Progenitor cell of endocrine pancreas (in vitro differentiated cells): Measurements from ENCODE around the gene MRI1. TPM values are rescaled to one million over a fixed set of nuclear protein-coding genes. Genes with fewer than 3 reads are reported as not detected.
"Not testable (repeated sequence)": the region's sequence is repeated elsewhere in the genome, so short reads cannot be mapped to it uniquely, and the experiment has no call there.

Experiments
- DNase-seq: peaks from one replicate; pipeline ENCODE4 v3.0.0; 2021; ENCODE audit warnings: low spot score; ENCODE audit not compliant: unreplicated experiment
- H3K27ac Mint-ChIP-seq: 2 replicates; pipeline ENCODE4 v1.8.0; 2021; ENCODE audit warnings: mild to moderate bottlenecking, moderate library complexity, mixed read lengths
- H3K27me3 Mint-ChIP-seq: 2 replicates; pipeline ENCODE4 v1.8.0; 2021; ENCODE audit warnings: mixed read lengths
- H3K36me3 Mint-ChIP-seq: 2 replicates; pipeline ENCODE4 v1.8.0; 2022; ENCODE audit warnings: mixed read lengths; ENCODE audit not compliant: insufficient read depth
- H3K4me1 Mint-ChIP-seq: 2 replicates; pipeline ENCODE4 v1.8.0; 2021; ENCODE audit warnings: low read depth, mixed read lengths
- H3K4me3 Mint-ChIP-seq: 2 replicates; pipeline ENCODE4 v1.8.0; 2021; ENCODE audit warnings: low read depth, mild to moderate bottlenecking, moderate library complexity, mixed read lengths
- H3K9me3 Mint-ChIP-seq: 2 replicates; pipeline ENCODE4 v1.8.0; 2021; ENCODE audit warnings: low read depth, mixed read lengths
- CTCF ChIP-seq: fragments of 200-600 bp; sonication (generic); IDR thresholded peaks from one replicate; pipeline ENCODE4 v1.5.0; 2021; ENCODE audit warnings: antibody characterized with exemption, mild to moderate bottlenecking; ENCODE audit not compliant: unreplicated experiment
- total RNA-seq: library from RNA; stranded (reverse); gene quantifications from 2 replicates; pipeline ENCODE4 v1.2.1, GENCODE V29; 2021

MRI1 gene
- total RNA-seq, 1 donor from 2014 or later, result 23.0 TPM

DNA sequence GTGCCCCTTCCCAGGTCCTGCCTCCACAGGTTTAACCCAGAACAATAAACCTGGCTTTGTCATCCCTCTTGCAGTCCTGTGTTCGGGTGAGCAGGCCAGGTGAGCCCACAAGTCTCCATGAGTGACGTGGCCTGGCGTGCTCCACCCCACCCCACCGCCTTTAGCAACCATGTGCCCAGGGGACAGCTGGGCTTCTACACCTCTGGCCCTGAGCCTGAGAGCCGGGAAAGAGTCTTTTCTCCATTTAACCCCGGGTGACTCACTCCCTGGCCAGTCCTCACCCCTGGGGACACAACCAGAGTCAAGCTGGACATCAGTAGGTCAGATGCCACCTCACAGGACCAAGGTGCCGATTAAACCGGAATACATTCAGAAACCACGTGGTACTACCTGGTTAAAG, 14.1 kb downstream of the MRI1 start:
- TF ChIP-seq CTCF, result no peak
- Mint-ChIP-seq H3K9me3 (no peaks in the 10 kb centered on the region), H3K27ac (no peak overlapping the region), H3K4me3 (no peak overlapping the region), H3K4me1 (peaks cover 20% of the 10 kb centered on the region), H3K27me3 (peaks cover 4% of the 10 kb centered on the region), H3K36me3 (peaks cover 15% of the 10 kb centered on the region)
- DNase-seq, result no peak

- Mint-ChIP-seq H3K4me3 (no peak overlapping the region), H3K27ac (no peak overlapping the region), H3K36me3 (peaks cover 15% of the 10 kb centered on the region), H3K9me3 (no peaks in the 10 kb centered on the region), H3K4me1 (peaks cover 21% of the 10 kb centered on the region), H3K27me3 (peaks cover 4% of the 10 kb centered on the region)
- DNase-seq, result no peak
- TF ChIP-seq CTCF, result no peak
Measured at GRCh38 chr19:13778847-13779246, 14.5 kb downstream of the MRI1 start.

- DNase-seq, H3K9me3 Mint-ChIP-seq, H3K27me3 Mint-ChIP-seq, H3K27ac Mint-ChIP-seq, H3K4me3 Mint-ChIP-seq: not testable (repeated sequence)
- Mint-ChIP-seq H3K4me1 (peaks cover 16% of the 10 kb centered on the region), H3K36me3 (peaks cover 15% of the 10 kb centered on the region)
Measured at GRCh38 chr19:13779794-13780193, 15.5 kb downstream of the MRI1 start.

DNA sequence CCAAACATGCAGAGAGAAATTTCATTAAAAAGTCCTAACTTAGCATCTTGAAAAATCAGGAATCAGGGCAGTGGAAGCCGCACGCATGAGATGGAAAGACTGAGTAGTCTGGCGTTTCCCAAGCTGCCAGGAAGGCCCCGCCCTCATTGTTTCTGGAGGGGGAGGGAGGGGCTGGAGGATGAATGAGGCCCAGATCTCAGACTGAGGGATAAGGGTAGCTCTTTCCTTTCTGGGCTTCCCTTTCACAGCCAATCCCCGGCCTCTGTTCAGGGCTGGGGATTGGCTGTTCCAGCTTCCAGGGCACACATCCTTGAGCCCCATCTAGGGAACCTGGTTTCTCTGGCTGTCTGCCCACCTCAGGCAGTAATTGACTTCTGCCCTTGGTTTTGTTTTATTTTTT, 17.2 kb downstream of the MRI1 start:
- no peak overlapping the region for H3K27ac Mint-ChIP-seq
- peaks cover 13% of the 10 kb centered on the region for H3K36me3 Mint-ChIP-seq
- H3K27me3 Mint-ChIP-seq, result peaks cover 4% of the 10 kb centered on the region
- no peak for TF ChIP-seq CTCF
- no peak for DNase-seq
- H3K4me1 Mint-ChIP-seq, result peaks cover 5% of the 10 kb centered on the region
- H3K9me3 Mint-ChIP-seq, result no peaks in the 10 kb centered on the region
- H3K4me3 Mint-ChIP-seq, result no peak overlapping the region

- Mint-ChIP-seq H3K27me3 (peaks cover 4% of the 10 kb centered on the region), H3K36me3 (peaks cover 11% of the 10 kb centered on the region), H3K9me3 (no peaks in the 10 kb centered on the region), H3K4me1 (peaks cover 3% of the 10 kb centered on the region), H3K4me3 (no peak overlapping the region), H3K27ac (no peak overlapping the region)
- TF ChIP-seq CTCF, result no peak
- no peak for DNase-seq
Measured at GRCh38 chr19:13782537-13782936, 18.2 kb downstream of the MRI1 start.

DNA sequence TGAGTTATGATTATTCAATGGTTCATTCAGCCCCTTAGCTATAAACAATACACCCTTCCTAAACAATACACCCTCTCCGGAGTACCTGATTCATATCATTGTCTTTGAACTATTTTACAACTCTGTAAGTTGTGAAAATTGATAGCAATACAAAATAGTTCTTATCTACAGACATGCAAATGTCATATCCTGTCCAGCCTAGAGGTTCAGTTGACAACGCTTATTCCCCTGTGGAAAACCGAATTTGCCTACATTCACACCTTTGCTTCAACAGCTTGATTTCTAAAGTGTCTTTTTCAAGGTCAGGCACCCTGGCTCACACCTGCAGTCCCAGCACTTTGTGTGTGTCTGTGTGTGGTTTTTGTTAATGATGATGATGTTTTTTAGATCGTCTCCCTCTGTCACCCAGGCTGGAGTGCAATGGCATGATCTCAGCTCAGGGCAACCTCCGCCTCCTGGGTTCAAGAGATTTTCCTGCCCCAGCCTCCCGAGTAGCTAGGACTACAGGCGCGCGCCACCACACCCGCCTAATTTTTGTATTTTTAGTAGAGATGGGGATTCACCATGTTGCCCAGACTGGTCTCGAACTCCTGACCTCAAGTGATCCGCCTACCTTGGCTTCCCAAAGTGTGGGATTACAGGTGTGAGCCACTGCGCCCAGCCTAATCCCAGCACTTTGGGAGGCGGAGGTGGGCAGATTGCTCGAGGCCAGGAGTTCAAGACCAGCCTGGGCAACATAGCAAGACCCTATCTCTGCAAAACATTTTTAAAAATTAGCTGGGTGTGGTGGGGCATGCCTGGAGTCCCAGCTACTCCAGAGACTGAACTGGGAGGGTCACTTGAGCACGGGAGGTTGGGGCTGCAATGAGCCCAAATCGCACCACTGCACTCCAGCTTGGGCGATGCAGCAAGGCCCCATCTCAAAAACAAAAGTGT, 19.5 kb downstream of the MRI1 start:
- H3K4me3 Mint-ChIP-seq, result no peak overlapping the region
- peaks cover 7% of the 10 kb centered on the region for H3K36me3 Mint-ChIP-seq
- H3K9me3 Mint-ChIP-seq, result no peaks in the 10 kb centered on the region
- peaks cover 3% of the 10 kb centered on the region for H3K4me1 Mint-ChIP-seq
- no peak for TF ChIP-seq CTCF
- H3K27me3 Mint-ChIP-seq, result peaks cover 4% of the 10 kb centered on the region
- no peak for DNase-seq
- no peak overlapping the region for H3K27ac Mint-ChIP-seq
